ENCODE measurements around the gene IFT27. TPM values are rescaled to one million over a fixed set of nuclear protein-coding genes. Genes with fewer than 3 reads are reported as not detected.
"Not testable (repeated sequence)": the region's sequence is repeated elsewhere in the genome, so short reads cannot be mapped to it uniquely, and the experiment has no call there.

Gene IFT27
- total RNA-seq, 4 donors from 2014 or later, result 4.4 to 15.8 (median 10.8) TPM

- no peak for TF ChIP-seq CTCF (IDR thresholded peaks at IDR 0.05)
- DNase-seq (ENCODE audit: low spot score) (no peak), ATAC-seq (ENCODE audit: low FRiP score) (no peak)
These were observed 19.9 kb downstream of the IFT27 start for GRCh38 chr22:36756031-36756430.

DNA sequence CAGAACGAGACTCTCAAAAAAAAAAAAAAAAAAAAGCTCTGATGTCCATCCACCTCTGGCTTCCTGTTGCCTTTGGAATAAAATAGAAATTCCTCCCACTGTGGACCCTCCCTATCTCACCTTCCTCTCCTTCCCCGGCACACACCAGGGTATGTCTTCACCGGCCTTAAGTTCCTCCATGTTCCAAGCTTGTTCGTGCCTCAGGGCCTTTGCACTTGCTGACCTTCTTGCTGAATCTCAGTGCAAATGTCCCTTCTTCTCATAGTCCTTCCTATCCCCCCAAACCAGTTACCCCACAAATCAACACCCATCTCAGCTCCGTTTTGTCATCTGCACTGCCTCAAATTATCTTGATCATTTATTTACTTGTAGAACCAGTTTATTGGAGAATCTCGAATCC is 20.6 kb downstream of the IFT27 start:
- no peak for ATAC-seq (ENCODE audit: low FRiP score)
- no peak for DNase-seq (ENCODE audit: low spot score)
- TF ChIP-seq CTCF (IDR thresholded peaks at IDR 0.05), result no peak

DNA sequence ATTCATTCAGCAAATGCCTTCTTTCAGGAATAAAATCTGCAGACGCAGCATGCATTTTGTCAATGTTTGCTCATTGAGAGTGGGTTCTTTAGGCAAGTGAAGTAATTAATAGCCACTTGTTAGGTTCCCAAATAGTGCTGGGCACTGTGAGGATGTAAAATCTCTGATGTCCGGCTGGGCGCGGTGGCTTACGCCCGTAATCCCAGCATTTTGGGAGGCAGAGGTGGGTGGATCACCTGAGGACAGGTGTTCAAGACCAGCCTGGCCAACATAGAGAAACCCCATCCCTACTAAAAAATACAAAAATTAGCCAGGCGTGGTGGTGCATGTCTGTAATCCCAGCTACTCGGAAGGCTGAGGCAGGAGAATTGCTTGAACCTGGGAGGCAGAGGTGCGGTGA is 21.0 kb downstream of the IFT27 start:
- DNase-seq (ENCODE audit: low spot score), result not testable (repeated sequence)

DNA sequence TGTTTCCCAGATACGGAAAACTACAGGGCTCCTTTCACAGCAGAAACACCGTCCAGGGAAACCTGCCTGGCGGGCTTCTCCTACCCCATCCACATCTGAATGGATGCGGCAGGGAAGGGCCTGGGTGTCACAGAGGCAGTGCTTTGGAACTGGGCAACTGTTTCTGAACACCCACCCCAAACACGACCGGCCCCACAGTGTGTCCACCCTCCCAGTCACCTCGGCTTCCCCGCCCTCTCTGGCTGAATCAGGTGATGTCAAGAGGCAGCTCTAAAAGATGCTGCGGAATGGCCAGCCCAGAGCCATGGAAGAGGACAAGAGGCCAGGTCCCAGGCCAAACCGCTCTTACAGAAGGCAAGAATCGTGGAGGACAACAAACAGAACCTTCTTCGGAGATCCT is 22.0 kb downstream of the IFT27 start:
- TF ChIP-seq CTCF (IDR thresholded peaks at IDR 0.05), result no peak
- ATAC-seq (ENCODE audit: low FRiP score) (no peak), DNase-seq (ENCODE audit: low spot score) (no peak)

More for the DNA sequence above, 21.0 kb downstream of the IFT27 start:
- not testable (repeated sequence) for ATAC-seq (ENCODE audit: low FRiP score)

GRCh38 chr22:36753120-36753802 is 22.7 kb downstream of the IFT27 start:
- no peak for TF ChIP-seq CTCF (IDR thresholded peaks at IDR 0.05)
- no peak for DNase-seq (ENCODE audit: low spot score)
- no peak for ATAC-seq (ENCODE audit: low FRiP score)

DNA sequence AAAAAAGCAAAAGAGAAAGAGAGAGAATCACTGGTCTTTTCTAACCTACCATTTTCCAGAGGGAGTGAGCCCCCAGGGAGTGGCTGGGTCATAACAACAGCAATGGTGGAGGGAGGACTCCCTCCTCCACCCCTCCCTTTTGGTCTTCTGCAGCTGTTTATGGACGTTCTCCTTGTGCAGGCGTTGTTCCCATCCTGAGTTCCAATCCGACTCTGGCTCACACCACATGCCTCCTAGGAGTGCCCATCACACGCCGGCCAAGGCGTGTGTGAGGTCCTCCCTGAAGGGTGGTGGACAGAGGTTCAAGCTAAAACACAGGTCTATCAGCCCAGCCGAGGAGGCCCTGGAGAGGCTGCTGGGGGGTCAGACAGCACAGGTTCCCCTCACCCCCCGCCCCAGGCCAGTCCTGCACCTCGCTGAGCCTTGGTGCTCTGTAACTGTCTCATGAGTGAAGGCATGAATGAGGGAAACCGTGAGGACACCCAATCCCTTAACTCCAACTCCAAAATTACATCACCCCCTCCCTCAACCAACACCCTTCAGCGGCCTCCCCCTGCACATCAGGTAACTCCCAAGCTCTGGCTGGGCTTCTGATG is 29.4 kb downstream of the IFT27 start:
- no peak for DNase-seq (ENCODE audit: low spot score)
- no peak for TF ChIP-seq CTCF (IDR thresholded peaks at IDR 0.05)
- no peak for ATAC-seq (ENCODE audit: low FRiP score)

DNA sequence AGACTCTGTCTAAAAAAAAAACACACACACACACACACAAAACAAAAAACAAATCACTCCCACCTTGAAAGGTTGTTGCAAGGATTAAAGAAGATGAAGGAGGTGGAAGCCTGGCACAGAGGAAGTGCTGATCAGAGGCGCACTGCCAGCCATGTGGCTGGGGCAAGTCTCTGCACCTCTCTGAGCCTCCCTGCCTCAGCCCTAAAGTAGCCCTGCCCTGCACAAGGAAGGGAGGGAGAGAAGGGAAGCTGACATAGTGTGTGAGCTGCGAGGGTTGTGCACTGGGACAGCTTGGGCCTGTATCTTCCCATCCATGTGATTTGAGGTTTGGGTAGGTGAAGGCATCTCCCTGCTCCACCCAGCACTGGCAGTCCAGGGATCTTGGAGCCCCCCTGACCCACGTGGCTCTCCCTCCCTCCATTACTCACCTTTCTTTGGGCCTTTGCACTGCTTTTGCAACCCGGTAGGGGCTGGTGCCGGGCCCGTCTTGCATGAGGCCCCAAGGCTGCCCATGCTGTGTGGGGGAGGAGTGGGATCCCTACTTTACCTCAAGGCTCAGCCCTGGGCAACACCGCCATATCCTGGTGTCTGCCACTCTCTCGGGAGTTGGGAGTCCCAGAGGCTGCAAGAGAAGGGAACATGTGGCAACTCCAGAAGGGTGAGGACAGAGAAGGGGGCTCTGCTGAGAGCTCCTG is 30.5 kb downstream of the IFT27 start:
- ATAC-seq (ENCODE audit: low FRiP score) (no peak), DNase-seq (ENCODE audit: low spot score) (no peak)
- TF ChIP-seq CTCF (IDR thresholded peaks at IDR 0.05), result no peak

Data from omental fat pad (tissue), 4 donors.